ENCODE results near the gene PPIC. TPM values are rescaled to one million over a fixed set of nuclear protein-coding genes. Genes with fewer than 3 reads are reported as not detected.

PPIC gene
- total RNA-seq, 1 experiment from 2014 or later, result 10.8 TPM

DNA sequence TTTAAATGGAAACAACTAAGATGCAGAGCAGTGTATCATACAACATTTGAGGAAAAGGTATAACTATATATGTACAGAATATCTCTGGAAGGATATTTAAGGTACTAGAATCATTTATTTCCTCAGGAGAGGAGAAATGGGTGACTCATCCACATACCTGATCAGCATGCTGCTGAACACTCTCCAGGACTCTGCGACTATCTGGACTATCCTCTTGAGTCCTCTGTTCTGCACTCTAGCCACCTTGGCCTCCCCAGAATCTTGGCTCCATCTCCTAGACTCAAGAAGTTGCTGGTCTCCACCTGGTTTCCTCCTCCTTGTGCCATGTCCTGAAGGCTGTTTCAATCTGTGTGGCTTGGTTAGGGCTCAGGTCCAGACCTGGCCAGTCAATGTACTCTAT is 43.7 kb upstream of the PPIC start:
- no peak overlapping the region for H2BK5ac ChIP-seq (ENCODE audit: insufficient read length, low read length)
- no peak overlapping the region for H3K18ac ChIP-seq (ENCODE audit: insufficient read length, low read depth, low read length)
- no peak overlapping the region for H3K4me3 Mint-ChIP-seq
- H2BK20ac ChIP-seq (ENCODE audit: low read depth, low read length, poor library complexity, severe bottlenecking), result no peak overlapping the region
- H4K91ac ChIP-seq (ENCODE audit: insufficient read length, low read depth, low read length), result no peak overlapping the region
- no peaks in the 10 kb centered on the region for H3K79me2 ChIP-seq (ENCODE audit: insufficient read depth, low read length)
- H3K23me2 ChIP-seq (ENCODE audit: insufficient read length, low read depth, low read length, poor library complexity, severe bottlenecking), result no peaks in the 10 kb centered on the region
- no peak overlapping the region for H3K9ac ChIP-seq (ENCODE audit: extremely low read depth, insufficient read length, low read length)
- no peak overlapping the region for H3K27ac ChIP-seq (ENCODE audit: insufficient read length, low read depth, low read length)
- H2AK5ac ChIP-seq (ENCODE audit: insufficient read length, low read length), result no peak overlapping the region
- no peak overlapping the region for H3T11ph ChIP-seq (ENCODE audit: low read length)
- H3K4ac ChIP-seq (ENCODE audit: low read depth, low read length), result no peak overlapping the region
- no peaks in the 10 kb centered on the region for H3K9me3 Mint-ChIP-seq
- H3K56ac ChIP-seq (ENCODE audit: insufficient read length, low read depth, low read length), result no peak overlapping the region
- peaks cover 74% of the 10 kb centered on the region for H3K27me3 Mint-ChIP-seq (ENCODE audit: low read depth)
- no peak overlapping the region for H3K14ac ChIP-seq (ENCODE audit: insufficient read depth, low read length)
- whole genome bisulfite sequencing (ENCODE audit: extremely low coverage, insufficient read length, low lambda C conversion rate), result no CpG with 5 or more reads among the region's 1 CpG
- peaks cover 3 to 9% of the 10 kb centered on the region in 2 experiments for H3K4me1 Mint-ChIP-seq
- H3K4me1 ChIP-seq (ENCODE audit: insufficient read depth, low read length), result 0 out of 2 replicates have a peak, but pooled peaks cover under 1% of the 10 kb centered on the region
- no peak overlapping the region for H2BK120ac ChIP-seq (ENCODE audit: low read depth, low read length, poor library complexity, severe bottlenecking)
- no peaks in the 10 kb centered on the region for H3K79me1 ChIP-seq (ENCODE audit: insufficient read depth, low read depth, low read length, poor library complexity, severe bottlenecking)
- H4K8ac ChIP-seq (replicated peaks; ENCODE audit: insufficient read length, low read depth, low read length), result no peak overlapping the region
- H3K27ac Mint-ChIP-seq, result no peak overlapping the region
- no peak overlapping the region for H3K4me2 ChIP-seq (ENCODE audit: insufficient read depth, insufficient read length, low read length)
- H2AFZ ChIP-seq (ENCODE audit: low read length), result no peak overlapping the region
- H3K9me3 ChIP-seq (ENCODE audit: control insufficient read depth, low read depth, low read length), result no peaks in the 10 kb centered on the region
- H2BK12ac ChIP-seq (ENCODE audit: insufficient read length, low read depth, low read length), result no peak overlapping the region
- DNase-seq, result no peak
- H3K23ac ChIP-seq (ENCODE audit: insufficient read length, low read depth, low read length), result no peak overlapping the region
- H4K5ac ChIP-seq (ENCODE audit: insufficient read length, low read depth, low read length), result no peak overlapping the region
- H3K27me3 ChIP-seq (ENCODE audit: insufficient read depth, low read length), result peaks cover 17% of the 10 kb centered on the region; the same call in 1 of the 2 replicates
- no peaks in the 10 kb centered on the region for H3K36me3 Mint-ChIP-seq (ENCODE audit: insufficient read depth in 1 of 3, low read depth in 3 of 3)
- H2BK15ac ChIP-seq (ENCODE audit: low read depth, low read length), result no peak overlapping the region
- TF ChIP-seq, protein P1, sequence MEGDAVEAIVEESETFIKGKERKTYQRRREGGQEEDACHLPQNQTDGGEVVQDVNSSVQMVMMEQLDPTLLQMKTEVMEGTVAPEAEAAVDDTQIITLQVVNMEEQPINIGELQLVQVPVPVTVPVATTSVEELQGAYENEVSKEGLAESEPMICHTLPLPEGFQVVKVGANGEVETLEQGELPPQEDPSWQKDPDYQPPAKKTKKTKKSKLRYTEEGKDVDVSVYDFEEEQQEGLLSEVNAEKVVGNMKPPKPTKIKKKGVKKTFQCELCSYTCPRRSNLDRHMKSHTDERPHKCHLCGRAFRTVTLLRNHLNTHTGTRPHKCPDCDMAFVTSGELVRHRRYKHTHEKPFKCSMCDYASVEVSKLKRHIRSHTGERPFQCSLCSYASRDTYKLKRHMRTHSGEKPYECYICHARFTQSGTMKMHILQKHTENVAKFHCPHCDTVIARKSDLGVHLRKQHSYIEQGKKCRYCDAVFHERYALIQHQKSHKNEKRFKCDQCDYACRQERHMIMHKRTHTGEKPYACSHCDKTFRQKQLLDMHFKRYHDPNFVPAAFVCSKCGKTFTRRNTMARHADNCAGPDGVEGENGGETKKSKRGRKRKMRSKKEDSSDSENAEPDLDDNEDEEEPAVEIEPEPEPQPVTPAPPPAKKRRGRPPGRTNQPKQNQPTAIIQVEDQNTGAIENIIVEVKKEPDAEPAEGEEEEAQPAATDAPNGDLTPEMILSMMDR (conservative IDR thresholded peaks at IDR 0.05), result no peak
- H4K20me1 ChIP-seq (ENCODE audit: control insufficient read depth, insufficient read depth, insufficient read length), result no peaks in the 10 kb centered on the region
